DMS 273 (cell line): ENCODE measurements around the gene SLC6A1.
A peak's percentile ranks its signal among the peaks of the same experiment; 100 is the strongest.

ENCODE experiments used
- DNase-seq: peaks from one replicate; lab custom pipeline; 2025; ENCODE audit not compliant: unreplicated experiment; lab: John Stamatoyannopoulos, UW

The SLC6A1 gene

GRCh38 chr3:10992943-10993728 lies 588 bp downstream of the SLC6A1 start:
- DNase-seq = no peak

- no peak for DNase-seq
Observed at GRCh38 chr3:10993729-10994065, 1.1 kb downstream of the SLC6A1 start.

GRCh38 chr3:10994306-10994705 lies 1.8 kb downstream of the SLC6A1 start:
- DNase-seq = no peak

GRCh38 chr3:10995871-10996270 lies 3.3 kb downstream of the SLC6A1 start:
- DNase-seq = no peak

- peak; percentile 8 for DNase-seq
Observed at GRCh38 chr3:10996345-10997013, 3.9 kb downstream of the SLC6A1 start.

GRCh38 chr3:10997196-10997595 lies 4.6 kb downstream of the SLC6A1 start:
- no peak for DNase-seq

GRCh38 chr3:10998542-10998941 lies 6.0 kb downstream of the SLC6A1 start:
- DNase-seq = peak; percentile 4

- peak; percentile 22 for DNase-seq
Observed at GRCh38 chr3:10999221-11000107, 6.9 kb downstream of the SLC6A1 start.

GRCh38 chr3:11000528-11000927 lies 8.0 kb downstream of the SLC6A1 start:
- no peak for DNase-seq

GRCh38 chr3:11001020-11001657 lies 8.6 kb downstream of the SLC6A1 start:
- peak; percentile 57 for DNase-seq

GRCh38 chr3:11001658-11002021 lies 9.1 kb downstream of the SLC6A1 start:
- DNase-seq = no peak

- peak; percentile 48 for DNase-seq
Observed at GRCh38 chr3:11002371-11002807, 9.8 kb downstream of the SLC6A1 start.

- DNase-seq = no peak
Observed at GRCh38 chr3:11004563-11004962, 12.0 kb downstream of the SLC6A1 start.

- DNase-seq = no peak
Observed at GRCh38 chr3:11005686-11006256, 13.2 kb downstream of the SLC6A1 start.

- DNase-seq = peak; percentile 3
Observed at GRCh38 chr3:11006986-11007933, 14.7 kb downstream of the SLC6A1 start.

GRCh38 chr3:11009898-11010297 lies 17.4 kb downstream of the SLC6A1 start:
- no peak for DNase-seq

- DNase-seq = no peak
Observed at GRCh38 chr3:11010426-11011165, 18.0 kb downstream of the SLC6A1 start.

- DNase-seq = no peak
Observed at GRCh38 chr3:11014253-11014652, 21.7 kb downstream of the SLC6A1 start.

GRCh38 chr3:11014752-11015151 lies 22.2 kb downstream of the SLC6A1 start:
- DNase-seq = no peak
